IMR-90 (cell line): ENCODE results near the gene DOCK4. TPM values are rescaled to one million over a fixed set of nuclear protein-coding genes. Genes with fewer than 3 reads are reported as not detected.

ENCODE experiments used
- ATAC-seq: fragments of 200-7000 bp; cut with Tn5 transposase; 2 replicates; pipeline ENCODE4 v1.9.1; 2020; ENCODE audit warnings: low read depth, mild to moderate bottlenecking, moderate library complexity
- BruUV-seq: library from RNA; stranded (reverse); fragments of 400-500 nt; replicated peaks from 2 replicates; lab custom pipeline; 2021; lab: Mats Ljungman, UMichigan
- CTCF ChIA-PET: fragments of 300-600 bp; formaldehyde crosslinking; extraction: SDS; loops from one replicate; lab custom pipeline; 2021; ENCODE audit warnings: antibody characterized with exemption; lab: Yijun Ruan, JAX
- POLR2A ChIA-PET: fragments of 300-600 bp; sonication (Branson Sonifier 250); formaldehyde crosslinking; loops from one replicate; lab custom pipeline; 2022; ENCODE audit warnings: antibody characterized with exemption; ENCODE audit not compliant: unreplicated experiment; lab: Charles Lee
- DNase-seq: peaks from one replicate; pipeline ENCODE4 v3.0.0; 2013
- H2AFZ ChIP-seq: replicated peaks from 2 replicates; pipeline ENCODE3; 2013; ENCODE audit warnings: low read length, mild to moderate bottlenecking; ENCODE audit not compliant: poor library complexity
- H2AK5ac ChIP-seq: 2 replicates; pipeline ENCODE4 v1.6.1; 2013; ENCODE audit warnings: low read depth, low read length, inconsistent platforms
- H2AK9ac ChIP-seq: replicated peaks from 2 replicates; pipeline ENCODE3; 2013; ENCODE audit warnings: mild to moderate bottlenecking, low read depth, low read length, moderate library complexity; ENCODE audit not compliant: poor library complexity
- H2BK120ac ChIP-seq: 2 replicates; pipeline ENCODE4 v1.6.1; 2013; ENCODE audit warnings: low read depth, low read length, inconsistent platforms
- H2BK15ac ChIP-seq: 3 replicates; pipeline ENCODE4 v1.6.1; 2013; ENCODE audit warnings: low read depth, low read length, inconsistent platforms
- H2BK20ac ChIP-seq: 2 replicates; pipeline ENCODE4 v1.6.1; 2013; ENCODE audit warnings: low read depth, mild to moderate bottlenecking, inconsistent platforms, low read length, moderate library complexity
- H2BK5ac ChIP-seq: 2 replicates; pipeline ENCODE4 v1.6.1; 2013; ENCODE audit warnings: mild to moderate bottlenecking, low read depth, low read length, inconsistent platforms; ENCODE audit not compliant: poor library complexity, severe bottlenecking
- H3K14ac ChIP-seq: replicated peaks from 2 replicates; pipeline ENCODE4 v1.6.1; 2013; ENCODE audit warnings: low read depth, low read length, inconsistent platforms
- H3K18ac ChIP-seq: 2 replicates; pipeline ENCODE4 v1.6.1; 2013; ENCODE audit warnings: low read depth, low read length, control low read depth
- H3K23ac ChIP-seq: 2 replicates; pipeline ENCODE4 v1.6.1; 2013; ENCODE audit warnings: low read depth, low read length, inconsistent platforms
- H3K27ac ChIP-seq: 2 replicates; pipeline ENCODE4 v1.5.1; 2013; ENCODE audit warnings: mild to moderate bottlenecking, control low read depth, low read length; ENCODE audit not compliant: insufficient read depth
- H3K27me3 ChIP-seq: 2 replicates; pipeline ENCODE4 v1.6.1; 2013; ENCODE audit warnings: low read length; ENCODE audit not compliant: control insufficient read depth, insufficient read depth
- H3K36me3 ChIP-seq: 2 replicates; pipeline ENCODE4 v1.6.1; 2013; ENCODE audit warnings: low read length, mixed read lengths; ENCODE audit not compliant: control insufficient read depth, insufficient read depth
- H3K4ac ChIP-seq: 2 replicates; pipeline ENCODE4 v1.6.1; 2013; ENCODE audit warnings: low read depth, low read length, inconsistent platforms
- H3K4me1 ChIP-seq: 2 replicates; pipeline ENCODE4 v1.6.1; 2013; ENCODE audit warnings: low read length, mixed read lengths; ENCODE audit not compliant: control insufficient read depth, insufficient read depth
- H3K4me2 ChIP-seq: 2 replicates; pipeline ENCODE4 v1.6.1; 2013; ENCODE audit warnings: low read depth, mild to moderate bottlenecking, control low read depth, low read length, moderate library complexity
- H3K4me3 ChIP-seq: 2 replicates; pipeline ENCODE4 v1.5.1; 2013; ENCODE audit warnings: low read depth, mild to moderate bottlenecking, control low read depth, low read length, moderate library complexity; ENCODE audit not compliant: insufficient read depth
- H3K56ac ChIP-seq: 2 replicates; pipeline ENCODE4 v1.6.1; 2013; ENCODE audit warnings: low read length, inconsistent platforms; ENCODE audit not compliant: insufficient read depth; ENCODE audit errors: extremely low read depth
- H3K79me1 ChIP-seq, 2 experiments: 2 replicates each; pipeline ENCODE4 v1.6.1; 2013; ENCODE audit warnings: low read length in 2 of 2, inconsistent platforms in 1 of 2, low read depth in 1 of 2
- H3K9ac ChIP-seq: 2 replicates; pipeline ENCODE4 v1.6.1; 2013; ENCODE audit warnings: low read depth, low read length, control low read depth
- H3K9me1 ChIP-seq: 2 replicates; pipeline ENCODE4 v1.6.1; 2013; ENCODE audit warnings: low read length, inconsistent platforms; ENCODE audit not compliant: insufficient read depth
- H3K9me3 ChIP-seq: 2 replicates; pipeline ENCODE4 v1.6.1; 2013; ENCODE audit warnings: low read length; ENCODE audit not compliant: control insufficient read depth, insufficient read depth
- H4K20me1 ChIP-seq: 2 replicates; pipeline ENCODE4 v1.6.1; 2013; ENCODE audit warnings: low read length, inconsistent platforms; ENCODE audit not compliant: insufficient read depth
- H4K5ac ChIP-seq: 2 replicates; pipeline ENCODE4 v1.6.1; 2013; ENCODE audit warnings: mild to moderate bottlenecking, low read depth, low read length, control low read depth
- H4K8ac ChIP-seq, 2 experiments: 2 replicates each; pipeline ENCODE4 v1.6.1; 2013; ENCODE audit warnings: low read depth in 2 of 2, low read length in 2 of 2, control low read depth in 1 of 2, inconsistent platforms in 1 of 2
- H4K91ac ChIP-seq: 2 replicates; pipeline ENCODE4 v1.6.1; 2013; ENCODE audit warnings: low read depth, low read length, inconsistent platforms; ENCODE audit not compliant: insufficient read depth
- ELK1 ChIP-seq: fragments of 150-350 bp; IDR thresholded peaks from 2 replicates; pipeline ENCODE4 v1.6.1; 2016; ENCODE audit warnings: low read depth, mild to moderate bottlenecking, low read length, moderate library complexity, borderline replicate concordance
- NFE2L2 ChIP-seq: fragments of 150-350 bp; IDR thresholded peaks from 2 replicates; pipeline ENCODE4 v1.6.1; 2016; ENCODE audit warnings: low read depth, mild to moderate bottlenecking, low read length
- RCOR1 ChIP-seq: IDR thresholded peaks from 2 replicates; pipeline ENCODE4 v1.6.1; 2012; ENCODE audit warnings: mild to moderate bottlenecking, low read length, improper control_type of control experiment; ENCODE audit not compliant: insufficient replicate concordance
- USF2 ChIP-seq: fragments of 150-350 bp; IDR thresholded peaks from 2 replicates; pipeline ENCODE4 v1.6.1; 2017; ENCODE audit warnings: mild to moderate bottlenecking, antibody characterized with exemption, low read length, low read depth
- WGBS, 2 experiments: methylation state at CpG; one replicate each; pipeline versions ENCODE4 v1.1.5 to v1.1.7; 2013; ENCODE audit warnings: missing lambda C conversion rate in 2 of 2; ENCODE audit not compliant: insufficient read length in 1 of 2; ENCODE audit errors: extremely low coverage in 2 of 2; 5-methylcytosine and 5-hydroxymethylcytosine counted together
- dilution Hi-C: fragments of 300-500 bp; cut with HindIII; formaldehyde crosslinking; loops from one replicate; pipeline ENCODE4 v1.14.3; 2018; ENCODE audit warnings: low sequenced_read_pairs; ENCODE audit not compliant: unreplicated experiment
- in situ Hi-C: fragments of 300-500 bp; cut with MboI; formaldehyde crosslinking; loops from 3 replicates; pipeline ENCODE4 v1.14.3; 2019; ENCODE audit warnings: low sequenced_read_pairs, inconsistent platforms, mixed read lengths
- intact Hi-C: fragments of 100-400 bp; cut with micrococcal nuclease; formaldehyde crosslinking; loops from 2 replicates; pipeline ENCODE4 v1.10.0; 2022
- polyA plus RNA-seq, 3 experiments: library from polyadenylated mRNA; depleted of rRNA; stranded (reverse); fragments of >200 nt; gene quantifications; 2 replicates each; pipeline ENCODE4 v1.2.3, GENCODE V29; 2012; ENCODE audit warnings: low replicate concordance in 1 of 3
- total RNA-seq: library from RNA; depleted of rRNA; stranded (reverse); fragments of >200 nt; gene quantifications from 2 replicates; pipeline ENCODE4 v1.2.3, GENCODE V29; 2012

Gene DOCK4
- total and polyA plus RNA-seq, 2 of the 4 experiments (the other 2 are of a cell fraction) = 4.4 to 12.2 TPM

- Histone ChIP-seq H3K4me2 (no peak overlapping the region), H2BK20ac (no peak overlapping the region), H3K23ac (no peak overlapping the region), H4K5ac (no peak overlapping the region), H3K9ac (no peak overlapping the region), H3K18ac (no peak overlapping the region), H4K20me1 (no peaks in the 10 kb centered on the region), H4K91ac (no peak overlapping the region), H3K36me3 (no peaks in the 10 kb centered on the region), H3K4me1 (peaks cover 5% of the 10 kb centered on the region; the same call in 1 of the 2 replicates), H3K4ac (no peak overlapping the region), H3K79me1 (peaks cover 0 to 3% of the 10 kb centered on the region in 2 experiments; a peak in 1 of 4 replicates), H4K8ac (no peak overlapping the region), H3K27me3 (no peaks in the 10 kb centered on the region), H3K27ac (no peak overlapping the region), H2BK120ac (no peak overlapping the region), H3K56ac (no peak overlapping the region), H2AK9ac (no peak overlapping the region), H3K14ac (no peak overlapping the region), H2AFZ (no peak overlapping the region), H2BK15ac (no peak overlapping the region), H3K9me1 (no peaks in the 10 kb centered on the region), H3K9me3 (no peaks in the 10 kb centered on the region; the same call in 1 of the 2 replicates), H3K4me3 (no peak overlapping the region), H2AK5ac (no peak overlapping the region), H2BK5ac (no peak overlapping the region)
- in situ Hi-C loops (no loop called here), intact Hi-C loops (no loop called here), dilution Hi-C loops (no loop called here)
- TF ChIP-seq NFE2L2 (no peak), RCOR1 (no peak), USF2 (no peak), ELK1 (no peak)
- DNase-seq (no peak), ATAC-seq (no peak)
- POLR2A ChIA-PET = interaction anchor here (0.9 kb wide), 1 partner anchor 359 kb away, joined by 3 read pairs; no protein-coding TSS in a partner anchor
- CTCF ChIA-PET = no interaction called here
- no CpG with 5 or more reads among the region's 4 CpGs for WGBS, 2 experiments
- BruUV-seq = no TSS peak
Observed at GRCh38 chr7:112089551-112089950, 116.6 kb downstream of the DOCK4 start.
